Fibroblast of the aortic adventitia (primary cell): Measurements from ENCODE around the gene NINJ2. TPM values are rescaled to one million over a fixed set of nuclear protein-coding genes. Genes with fewer than 3 reads are reported as not detected.

Source experiments
- DNase-seq: peaks from one replicate; pipeline ENCODE4 v3.0.0-alpha.2; 2010; ENCODE audit warnings: low read depth
- H3K4me3 ChIP-seq: 2 replicates; pipeline ENCODE4 v1.5.1; 2011; ENCODE audit warnings: low read depth, mild to moderate bottlenecking, control low read depth, low read length, moderate library complexity
- CTCF ChIP-seq: IDR thresholded peaks from 2 replicates; pipeline ENCODE4 v1.5.1; 2011; ENCODE audit warnings: mild to moderate bottlenecking, low read length, control low read depth, inconsistent platforms; ENCODE audit not compliant: insufficient read depth
- total RNA-seq: library from RNA; depleted of rRNA; stranded (reverse); fragments of >200 nt; gene quantifications from 2 replicates; pipeline ENCODE4 v1.2.3, GENCODE V29; 2012; ENCODE audit warnings: low replicate concordance

NINJ2 gene
- total RNA-seq, 1 donor, result 0.45 TPM

- no peak for TF ChIP-seq CTCF
- H3K4me3 ChIP-seq, result no peak overlapping the region
These were observed 10.6 kb upstream of the NINJ2 start for GRCh38 chr12:673849-674248.

GRCh38 chr12:669576-669945 lies 6.3 kb upstream of the NINJ2 start:
- H3K4me3 ChIP-seq, result no peak overlapping the region
- no peak for DNase-seq
- no peak for TF ChIP-seq CTCF

More at GRCh38 chr12:673849-674248, 10.6 kb upstream of the NINJ2 start:
- DNase-seq, result no peak

GRCh38 chr12:668090-668481 lies 4.8 kb upstream of the NINJ2 start:
- no peak overlapping the region for H3K4me3 ChIP-seq
- TF ChIP-seq CTCF, result no peak
- DNase-seq, result no peak

- DNase-seq, result peak; percentile 23
- no peak overlapping the region for H3K4me3 ChIP-seq
- TF ChIP-seq CTCF, result no peak
These were observed 3.6 kb upstream of the NINJ2 start for GRCh38 chr12:666766-667308.

DNA sequence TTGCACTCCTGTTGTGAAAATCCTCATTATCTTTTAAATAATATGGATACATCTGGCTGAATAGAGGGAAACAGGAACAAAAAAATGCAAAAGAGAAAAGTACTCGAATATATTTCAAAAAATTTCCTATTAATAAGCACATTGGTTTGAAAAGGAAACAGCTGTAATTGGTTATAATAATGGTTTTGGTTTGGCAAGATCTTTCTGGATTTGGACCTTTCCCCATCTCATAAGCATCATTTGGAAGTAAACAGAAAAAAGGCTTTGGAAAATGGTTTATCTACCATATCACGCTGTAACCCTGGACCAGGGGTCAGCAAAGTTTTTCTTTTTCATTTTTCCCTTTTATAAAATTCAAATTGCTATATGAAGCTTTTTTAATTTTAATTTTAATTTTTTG lies 2.8 kb upstream of the NINJ2 start:
- no peak for TF ChIP-seq CTCF
- DNase-seq, result no peak
- H3K4me3 ChIP-seq, result no peak overlapping the region

DNA sequence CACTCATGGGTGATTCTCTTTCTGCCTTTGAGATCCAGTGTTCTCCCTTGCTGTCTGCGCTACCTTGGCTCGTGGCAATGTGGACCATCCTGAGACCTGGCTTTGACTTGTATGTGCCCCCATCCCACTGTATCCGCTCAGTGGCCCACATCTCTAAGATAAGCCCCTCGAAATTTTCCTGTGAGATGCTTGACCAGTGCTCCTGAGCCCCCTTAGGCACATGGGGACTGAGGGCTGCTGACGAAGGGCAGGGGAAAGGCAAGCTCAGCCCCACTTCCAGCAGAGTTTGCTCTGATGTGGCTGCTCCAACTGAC lies 1.5 kb upstream of the NINJ2 start:
- no peak for DNase-seq
- H3K4me3 ChIP-seq, result no peak overlapping the region
- TF ChIP-seq CTCF, result no peak

- no peak overlapping the region for H3K4me3 ChIP-seq
- DNase-seq, result no peak
- no peak for TF ChIP-seq CTCF
These were observed 982 bp upstream of the NINJ2 start for GRCh38 chr12:664075-664778.
